OCI-LY1 (cell line): Measurements from ENCODE around the gene NDUFAF2.

Experiments
- H2AFZ ChIP-seq: fragments of 200-600 bp; sonication (generic), shearing (Covaris generic); 2 replicates; pipeline ENCODE4 v1.6.0; 2014; ENCODE audit warnings: antibody characterized with exemption, mild to moderate bottlenecking, low read length
- H3F3A ChIP-seq: fragments of 200-600 bp; sonication (generic), shearing (Covaris generic); 2 replicates; pipeline ENCODE4 v1.6.0; 2014; ENCODE audit warnings: mild to moderate bottlenecking, antibody characterized with exemption, low read length, moderate library complexity; ENCODE audit not compliant: insufficient read depth
- H3K27ac ChIP-seq: fragments of 200-600 bp; sonication (generic); 2 replicates; pipeline ENCODE4 v1.5.1; 2014; ENCODE audit warnings: low read length, mixed run types, mild to moderate bottlenecking, low read depth; ENCODE audit not compliant: poor library complexity, severe bottlenecking
- H3K27me3 ChIP-seq: fragments of 200-600 bp; sonication (generic); 2 replicates; pipeline ENCODE4 v1.6.0; 2014; ENCODE audit warnings: antibody characterized with exemption, mild to moderate bottlenecking, low read length, moderate library complexity; ENCODE audit not compliant: insufficient read depth
- H3K36me3 ChIP-seq: fragments of 200-600 bp; sonication (generic); 2 replicates; pipeline ENCODE4 v1.6.1; 2014; ENCODE audit warnings: mild to moderate bottlenecking, antibody characterized with exemption, low read length, moderate library complexity, mixed read lengths; ENCODE audit not compliant: insufficient read depth
- H3K4me1 ChIP-seq: fragments of 200-600 bp; sonication (generic); 2 replicates; pipeline ENCODE4 v1.5.1; 2014; ENCODE audit warnings: mild to moderate bottlenecking, low read length, moderate library complexity; ENCODE audit not compliant: insufficient read depth, severe bottlenecking
- H3K4me2 ChIP-seq: fragments of 200-600 bp; sonication (generic), shearing (Covaris generic); 2 replicates; pipeline ENCODE4 v1.6.1; 2014; ENCODE audit warnings: low read length
- H3K4me3 ChIP-seq: fragments of 200-600 bp; sonication (generic); 2 replicates; pipeline ENCODE4 v1.5.1; 2014; ENCODE audit warnings: low read length, low read depth, mild to moderate bottlenecking, mixed read lengths; ENCODE audit not compliant: poor library complexity, severe bottlenecking
- H3K79me2 ChIP-seq: fragments of 200-600 bp; shearing (Covaris generic); 2 replicates; pipeline ENCODE4 v1.6.1; 2016; ENCODE audit warnings: mixed run types, low read length, mixed read lengths; ENCODE audit not compliant: insufficient read depth
- H3K9ac ChIP-seq: fragments of 200-600 bp; sonication (generic), shearing (Covaris generic); 2 replicates; pipeline ENCODE4 v1.6.1; 2014; ENCODE audit warnings: mild to moderate bottlenecking, low read length, mixed read lengths
- H3K9me2 ChIP-seq: fragments of 200-600 bp; sonication (generic), shearing (Covaris generic); 2 replicates; pipeline ENCODE4 v1.6.1; 2014; ENCODE audit warnings: low read depth, mild to moderate bottlenecking, low read length, mixed read lengths
- H3K9me3 ChIP-seq: fragments of 200-600 bp; shearing (Covaris generic); 2 replicates; pipeline ENCODE4 v1.6.1; 2014; ENCODE audit warnings: low read length, mixed read lengths
- H4K20me1 ChIP-seq: fragments of 200-600 bp; sonication (generic), shearing (Covaris generic); 2 replicates; pipeline ENCODE4 v1.6.0; 2016; ENCODE audit warnings: mild to moderate bottlenecking, low read length; ENCODE audit not compliant: insufficient read depth
- EZH2 ChIP-seq: fragments of 200-600 bp; sonication (generic), shearing (Covaris generic); IDR thresholded peaks from 2 replicates; pipeline ENCODE4 v1.8.0; 2017; ENCODE audit warnings: borderline replicate concordance, mixed run types, mild to moderate bottlenecking, antibody characterized with exemption, low read length, moderate library complexity, mixed read lengths
- TF ChIP-seq, protein P1 (sequence below): fragments of 200-600 bp; sonication (generic), shearing (Covaris generic); IDR thresholded peaks from 2 replicates; pipeline ENCODE4 v1.5.1; 2017; ENCODE audit warnings: mild to moderate bottlenecking, antibody characterized with exemption, low read length, moderate library complexity, mixed read lengths

Gene NDUFAF2

DNA sequence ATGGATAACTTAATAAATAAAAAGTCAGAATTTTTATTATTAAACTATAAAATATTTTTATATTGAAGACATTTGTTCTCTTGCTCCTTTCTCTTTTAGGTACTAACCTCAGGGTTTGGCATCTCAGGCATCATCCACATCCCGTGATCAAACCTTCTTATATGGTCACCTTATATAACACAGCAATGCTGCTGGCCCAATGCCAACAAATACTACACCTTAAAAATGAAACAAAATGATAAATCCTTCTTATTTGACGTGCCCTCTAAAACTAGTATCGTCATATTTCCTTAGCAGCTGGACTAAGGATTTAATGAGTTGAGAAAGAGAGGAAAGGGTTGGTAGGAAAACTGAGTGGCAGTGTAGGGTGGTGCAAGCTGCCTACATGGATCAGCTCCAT, 56.6 kb downstream of the NDUFAF2 start:
- TF ChIP-seq EZH2: no peak
- TF ChIP-seq, protein P1, sequence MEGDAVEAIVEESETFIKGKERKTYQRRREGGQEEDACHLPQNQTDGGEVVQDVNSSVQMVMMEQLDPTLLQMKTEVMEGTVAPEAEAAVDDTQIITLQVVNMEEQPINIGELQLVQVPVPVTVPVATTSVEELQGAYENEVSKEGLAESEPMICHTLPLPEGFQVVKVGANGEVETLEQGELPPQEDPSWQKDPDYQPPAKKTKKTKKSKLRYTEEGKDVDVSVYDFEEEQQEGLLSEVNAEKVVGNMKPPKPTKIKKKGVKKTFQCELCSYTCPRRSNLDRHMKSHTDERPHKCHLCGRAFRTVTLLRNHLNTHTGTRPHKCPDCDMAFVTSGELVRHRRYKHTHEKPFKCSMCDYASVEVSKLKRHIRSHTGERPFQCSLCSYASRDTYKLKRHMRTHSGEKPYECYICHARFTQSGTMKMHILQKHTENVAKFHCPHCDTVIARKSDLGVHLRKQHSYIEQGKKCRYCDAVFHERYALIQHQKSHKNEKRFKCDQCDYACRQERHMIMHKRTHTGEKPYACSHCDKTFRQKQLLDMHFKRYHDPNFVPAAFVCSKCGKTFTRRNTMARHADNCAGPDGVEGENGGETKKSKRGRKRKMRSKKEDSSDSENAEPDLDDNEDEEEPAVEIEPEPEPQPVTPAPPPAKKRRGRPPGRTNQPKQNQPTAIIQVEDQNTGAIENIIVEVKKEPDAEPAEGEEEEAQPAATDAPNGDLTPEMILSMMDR: no peak
- Histone ChIP-seq H3K36me3 (no peaks in the 10 kb centered on the region), H3K9me2 (no peaks in the 10 kb centered on the region), H3F3A (no peaks in the 10 kb centered on the region), H3K4me3 (no peak overlapping the region), H2AFZ (no peak overlapping the region), H3K9me3 (no peaks in the 10 kb centered on the region), H3K79me2 (no peaks in the 10 kb centered on the region), H4K20me1 (no peaks in the 10 kb centered on the region; the same call in 1 of the 2 replicates), H3K27ac (no peak overlapping the region), H3K4me2 (no peak overlapping the region), H3K27me3 (no peaks in the 10 kb centered on the region), H3K4me1 (no peaks in the 10 kb centered on the region), H3K9ac (no peak overlapping the region)

DNA sequence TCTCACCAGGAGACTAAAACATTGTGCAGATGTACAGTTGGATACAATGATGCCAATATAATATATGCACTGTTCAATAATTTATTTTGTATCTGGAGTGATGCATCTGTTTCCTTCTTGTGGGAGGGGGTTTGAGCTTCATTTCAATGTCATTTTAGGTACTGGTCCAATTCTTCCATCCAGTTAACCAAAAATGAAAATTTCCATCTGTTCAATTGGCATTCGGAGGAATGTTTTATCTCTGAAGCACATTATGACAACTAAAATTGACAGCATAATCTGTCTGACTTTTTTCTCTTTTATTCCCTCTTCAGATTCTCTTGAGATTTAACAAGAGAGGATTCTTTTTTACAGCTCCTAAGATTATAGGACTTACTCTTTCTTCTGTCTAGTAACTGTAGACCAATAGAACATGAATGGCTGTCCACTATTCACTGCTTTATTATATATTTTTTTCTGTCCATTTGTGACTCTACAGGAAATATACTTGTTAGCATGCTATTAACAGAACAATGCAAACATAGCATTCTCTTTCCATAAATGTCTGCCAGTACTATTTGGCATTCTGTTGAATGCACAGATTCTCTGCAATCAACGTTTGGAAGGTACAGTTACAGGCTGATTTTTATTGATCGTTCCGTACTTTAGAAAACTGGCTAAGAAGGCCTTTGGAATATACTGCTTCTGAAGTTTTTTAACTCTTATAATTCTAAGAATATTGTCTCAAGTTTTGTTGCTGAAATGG, 57.8 kb downstream of the NDUFAF2 start:
- Histone ChIP-seq H3K9me2 (no peaks in the 10 kb centered on the region), H3K4me2 (no peak overlapping the region), H3K9me3 (no peaks in the 10 kb centered on the region), H3F3A (no peaks in the 10 kb centered on the region), H3K79me2 (no peaks in the 10 kb centered on the region), H3K27me3 (no peaks in the 10 kb centered on the region), H3K4me1 (no peaks in the 10 kb centered on the region), H3K4me3 (no peak overlapping the region), H3K27ac (no peak overlapping the region), H3K9ac (no peak overlapping the region), H4K20me1 (no peaks in the 10 kb centered on the region; the same call in 1 of the 2 replicates), H2AFZ (no peak overlapping the region), H3K36me3 (no peaks in the 10 kb centered on the region)
- TF ChIP-seq EZH2: no peak
- TF ChIP-seq, protein P1: no peak

DNA sequence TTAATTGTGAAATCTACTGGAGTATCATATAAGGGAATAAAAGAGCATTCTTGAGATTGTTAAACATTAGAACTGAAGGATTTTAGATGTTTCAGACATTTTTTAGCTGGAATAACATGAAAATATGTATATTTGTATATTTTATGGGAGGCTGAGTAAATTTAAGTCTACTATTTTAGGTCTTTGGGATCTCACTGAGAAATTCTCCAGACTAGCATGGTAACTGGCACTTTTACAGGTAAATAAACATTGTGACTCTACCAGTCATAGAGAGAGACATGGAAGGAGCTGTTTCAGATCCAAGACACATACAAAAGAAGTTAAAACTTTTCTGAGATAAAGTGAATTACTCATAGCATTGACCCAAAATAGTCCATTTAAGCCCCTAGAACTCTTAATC, 59.4 kb downstream of the NDUFAF2 start:
- Histone ChIP-seq H4K20me1 (no peaks in the 10 kb centered on the region; the same call in 1 of the 2 replicates), H3K4me3 (no peak overlapping the region), H3K9ac (no peak overlapping the region), H3K9me3 (no peaks in the 10 kb centered on the region), H3K27ac (no peak overlapping the region), H3K79me2 (no peaks in the 10 kb centered on the region), H3F3A (no peaks in the 10 kb centered on the region), H3K4me2 (no peak overlapping the region), H3K36me3 (no peaks in the 10 kb centered on the region), H3K4me1 (no peaks in the 10 kb centered on the region), H2AFZ (no peak overlapping the region), H3K9me2 (no peaks in the 10 kb centered on the region), H3K27me3 (no peaks in the 10 kb centered on the region)
- TF ChIP-seq, protein P1: no peak
- no peak for TF ChIP-seq EZH2
